HS-27A (cell line): ENCODE measurements around the gene HSP90AA1.

ENCODE experiments used
- DNase-seq: peaks from one replicate; pipeline ENCODE4 v3.0.0-alpha.2; 2012; ENCODE audit warnings: low read depth, missing footprints

The HSP90AA1 gene

GRCh38 chr14:102040153-102040552 lies 46.7 kb downstream of the HSP90AA1 start:
- DNase-seq: no peak

- no peak for DNase-seq
Observed at GRCh38 chr14:102039157-102039556, 47.7 kb downstream of the HSP90AA1 start.

GRCh38 chr14:102037686-102038085 lies 49.2 kb downstream of the HSP90AA1 start:
- DNase-seq: no peak

- DNase-seq: no peak
Observed at GRCh38 chr14:102035914-102036313, 50.9 kb downstream of the HSP90AA1 start.

- DNase-seq: no peak
Observed at GRCh38 chr14:102034301-102034700, 52.5 kb downstream of the HSP90AA1 start.

- no peak for DNase-seq
Observed at GRCh38 chr14:102033241-102033640, 53.6 kb downstream of the HSP90AA1 start.
